Left ventricle myocardium inferior (tissue), 1 donor: ENCODE data around the gene SLC6A5. TPM values are rescaled to one million over a fixed set of nuclear protein-coding genes. Genes with fewer than 3 reads are reported as not detected.

Source experiments
- DNase-seq: peaks from one replicate; pipeline ENCODE4 v3.0.0-alpha.2; 2020
- H3K27ac ChIP-seq: fragments of 200-600 bp; replicated peaks from 2 replicates; pipeline ENCODE4 v1.8.0; 2021
- H3K27me3 ChIP-seq: fragments of 200-600 bp; 2 replicates; pipeline ENCODE4 v1.8.0; 2021; ENCODE audit warnings: low read depth
- H3K36me3 ChIP-seq: fragments of 200-600 bp; 2 replicates; pipeline ENCODE4 v1.8.0; 2021
- H3K4me1 ChIP-seq: fragments of 200-600 bp; 2 replicates; pipeline ENCODE4 v1.8.0; 2021
- H3K4me3 ChIP-seq: fragments of 200-600 bp; 2 replicates; pipeline ENCODE4 v1.8.0; 2021; ENCODE audit warnings: mild to moderate bottlenecking, moderate library complexity
- H3K9me3 ChIP-seq: fragments of 200-600 bp; replicated peaks from 2 replicates; pipeline ENCODE4 v1.8.0; 2021
- intact Hi-C: fragments of 100-400 bp; cut with micrococcal nuclease; formaldehyde crosslinking; loops from one replicate; pipeline ENCODE4 v1.11.0; 2022
- total RNA-seq: library from RNA; stranded (reverse); fragmentation: NEBNext Ultra II Directional; extraction: Animal tissue kit (Norgen Biotek cat#: 25700); gene quantifications from one replicate; pipeline ENCODE4 v1.2.1, GENCODE V29; 2021
- TF ChIP-seq, protein P1 (sequence below): fragments of 200-600 bp; IDR thresholded peaks from 2 replicates; pipeline ENCODE4 v1.8.0; 2021; ENCODE audit warnings: antibody characterized with exemption, mild to moderate bottlenecking, borderline replicate concordance
- donor health status: DM: no; HTN: yes; CAD: no; lungs with severe emphysema.

The SLC6A5 gene
- total RNA-seq, 1 donor from 2014 or later = not detected

DNA sequence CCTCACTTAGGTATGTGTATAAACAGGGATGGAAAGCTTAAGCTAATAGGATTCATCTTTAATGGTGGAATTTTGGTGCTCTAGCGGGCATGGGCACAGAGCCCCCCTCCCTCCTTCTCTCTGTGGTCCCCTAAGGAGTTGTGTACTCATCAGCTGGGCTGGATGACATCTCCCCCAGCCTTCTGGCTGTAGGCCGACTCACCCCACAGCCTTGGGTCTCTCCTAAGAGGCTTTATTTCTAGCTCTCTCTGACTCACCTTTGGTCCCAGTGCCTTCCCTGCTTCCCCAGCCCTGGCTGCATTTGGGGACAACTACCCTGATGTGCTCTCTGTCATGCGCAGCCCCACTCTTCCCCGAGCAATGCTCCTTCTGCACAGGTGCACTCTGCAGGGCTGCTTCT is 26.9 kb downstream of the SLC6A5 start:
- TF ChIP-seq, protein P1, sequence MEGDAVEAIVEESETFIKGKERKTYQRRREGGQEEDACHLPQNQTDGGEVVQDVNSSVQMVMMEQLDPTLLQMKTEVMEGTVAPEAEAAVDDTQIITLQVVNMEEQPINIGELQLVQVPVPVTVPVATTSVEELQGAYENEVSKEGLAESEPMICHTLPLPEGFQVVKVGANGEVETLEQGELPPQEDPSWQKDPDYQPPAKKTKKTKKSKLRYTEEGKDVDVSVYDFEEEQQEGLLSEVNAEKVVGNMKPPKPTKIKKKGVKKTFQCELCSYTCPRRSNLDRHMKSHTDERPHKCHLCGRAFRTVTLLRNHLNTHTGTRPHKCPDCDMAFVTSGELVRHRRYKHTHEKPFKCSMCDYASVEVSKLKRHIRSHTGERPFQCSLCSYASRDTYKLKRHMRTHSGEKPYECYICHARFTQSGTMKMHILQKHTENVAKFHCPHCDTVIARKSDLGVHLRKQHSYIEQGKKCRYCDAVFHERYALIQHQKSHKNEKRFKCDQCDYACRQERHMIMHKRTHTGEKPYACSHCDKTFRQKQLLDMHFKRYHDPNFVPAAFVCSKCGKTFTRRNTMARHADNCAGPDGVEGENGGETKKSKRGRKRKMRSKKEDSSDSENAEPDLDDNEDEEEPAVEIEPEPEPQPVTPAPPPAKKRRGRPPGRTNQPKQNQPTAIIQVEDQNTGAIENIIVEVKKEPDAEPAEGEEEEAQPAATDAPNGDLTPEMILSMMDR = no peak

DNA sequence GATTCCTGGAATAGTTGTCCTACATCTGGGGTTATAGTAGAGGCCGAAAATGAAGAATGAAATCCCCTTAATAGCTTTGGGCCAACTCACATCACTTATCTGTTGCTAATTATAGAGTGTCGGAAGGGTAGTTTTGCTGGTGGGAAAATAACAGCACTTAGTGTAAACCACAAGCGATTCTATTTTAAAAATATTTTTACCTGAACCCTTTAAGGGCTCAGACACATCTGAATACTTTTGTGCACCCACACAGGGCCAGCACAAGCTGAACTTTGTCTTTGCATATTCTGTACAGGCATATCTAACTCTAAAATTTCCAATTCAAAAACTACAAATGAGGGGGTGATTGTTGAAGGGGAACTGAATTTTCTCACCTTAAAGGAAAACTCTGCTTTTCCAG is 27.6 kb downstream of the SLC6A5 start:
- no peak for DNase-seq
- no peak overlapping the region for H3K27ac ChIP-seq
- intact Hi-C loops = no loop called here
- H3K9me3 ChIP-seq = peaks cover 4% of the 10 kb centered on the region
- H3K36me3 ChIP-seq = no peaks in the 10 kb centered on the region
- TF ChIP-seq, protein P1 = no peak
- peaks cover 10% of the 10 kb centered on the region for H3K4me1 ChIP-seq
- H3K4me3 ChIP-seq = no peak overlapping the region
- H3K27me3 ChIP-seq = no peaks in the 10 kb centered on the region

More for the DNA sequence above, 26.9 kb downstream of the SLC6A5 start:
- no peaks in the 10 kb centered on the region for H3K36me3 ChIP-seq
- DNase-seq = no peak
- H3K27me3 ChIP-seq = no peaks in the 10 kb centered on the region
- H3K4me1 ChIP-seq = peaks cover 10% of the 10 kb centered on the region
- intact Hi-C loops = no loop called here
- no peak overlapping the region for H3K4me3 ChIP-seq
- no peak overlapping the region for H3K27ac ChIP-seq
- peaks cover 4% of the 10 kb centered on the region for H3K9me3 ChIP-seq

DNA sequence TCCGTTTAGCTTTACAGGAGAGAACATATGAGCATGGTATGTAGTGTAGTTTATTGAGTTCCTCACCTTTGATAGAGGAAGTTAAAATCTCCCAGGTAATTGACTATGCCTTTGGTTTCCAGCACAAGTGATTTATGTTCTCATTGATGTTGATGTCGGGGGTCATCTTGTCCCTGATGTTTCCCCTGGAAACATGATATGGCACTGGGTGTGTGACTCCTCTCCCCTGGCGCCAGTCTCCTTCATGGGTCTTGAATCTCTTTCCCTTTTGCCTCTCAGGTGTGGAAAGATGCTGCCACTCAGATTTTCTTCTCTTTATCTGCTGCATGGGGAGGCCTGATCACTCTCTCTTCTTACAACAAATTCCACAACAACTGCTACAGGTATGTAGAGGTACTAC is 28.3 kb downstream of the SLC6A5 start:
- TF ChIP-seq, protein P1 = no peak
- H3K9me3 ChIP-seq = peaks cover 4% of the 10 kb centered on the region
- no peak for DNase-seq
- no peak overlapping the region for H3K4me3 ChIP-seq
- no peaks in the 10 kb centered on the region for H3K36me3 ChIP-seq
- intact Hi-C loops = no loop called here
- H3K27ac ChIP-seq = no peak overlapping the region
- H3K27me3 ChIP-seq = no peaks in the 10 kb centered on the region
- peaks cover 10% of the 10 kb centered on the region for H3K4me1 ChIP-seq

DNA sequence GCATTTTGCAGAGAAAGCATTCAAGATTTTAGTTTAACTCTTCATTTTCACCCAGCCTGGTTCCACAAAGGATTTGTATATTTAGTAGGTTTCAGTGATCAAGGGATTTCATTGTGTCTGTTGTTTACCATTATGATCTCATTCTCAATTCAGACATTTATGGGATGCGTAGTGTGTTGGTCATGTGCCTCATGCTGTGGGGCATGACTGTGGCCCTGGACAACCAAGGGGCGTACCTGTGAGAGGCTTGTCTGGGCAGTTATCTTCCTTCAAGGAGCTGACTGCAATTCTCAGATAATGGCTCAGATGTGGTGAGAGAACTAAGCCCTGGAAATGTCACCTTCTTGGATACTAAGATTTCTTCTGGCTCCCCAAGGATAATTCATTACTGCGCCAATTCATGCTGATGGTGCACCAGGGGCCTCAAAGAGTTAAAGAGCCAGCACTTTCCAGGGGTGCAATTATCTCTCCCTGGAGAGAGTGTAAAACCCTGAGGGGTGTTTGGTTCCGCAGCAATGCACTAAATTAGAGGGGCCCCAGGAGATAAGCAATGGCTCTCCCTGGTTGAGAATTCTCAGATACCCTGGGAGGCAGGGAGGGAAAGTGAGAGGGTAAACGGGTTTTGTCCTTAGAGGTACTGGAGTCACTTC is 32.2 kb downstream of the SLC6A5 start:
- H3K27me3 ChIP-seq = peaks cover 20% of the 10 kb centered on the region
- H3K9me3 ChIP-seq = peaks cover 4% of the 10 kb centered on the region
- TF ChIP-seq, protein P1 = no peak
- H3K36me3 ChIP-seq = no peaks in the 10 kb centered on the region
- H3K27ac ChIP-seq = no peak overlapping the region
- intact Hi-C loops = no loop called here
- H3K4me3 ChIP-seq = no peak overlapping the region
- no peak for DNase-seq
- H3K4me1 ChIP-seq = peaks cover 7% of the 10 kb centered on the region

DNA sequence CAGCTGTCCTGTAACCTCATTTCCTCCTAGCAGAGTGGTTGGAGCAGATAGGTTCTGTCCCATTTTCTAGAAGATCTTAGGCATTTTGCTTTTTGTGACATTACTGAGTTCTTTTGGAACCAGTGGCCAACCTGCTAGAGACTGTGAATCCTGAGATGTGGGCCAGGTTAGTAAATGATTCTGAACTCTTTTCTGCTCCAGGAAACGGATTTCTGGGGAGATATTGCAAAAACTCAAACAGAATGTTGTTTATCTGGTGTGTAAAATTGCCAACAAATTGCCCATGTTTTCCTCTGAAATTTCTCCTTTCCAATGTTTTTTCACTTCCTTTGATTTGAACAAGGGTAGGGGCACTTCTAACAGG is 32.7 kb downstream of the SLC6A5 start:
- TF ChIP-seq, protein P1 = no peak
- Histone ChIP-seq H3K36me3 (no peaks in the 10 kb centered on the region), H3K4me3 (no peak overlapping the region), H3K27ac (no peak overlapping the region), H3K27me3 (peaks cover 20% of the 10 kb centered on the region), H3K9me3 (peaks cover 4% of the 10 kb centered on the region), H3K4me1 (peaks cover 2% of the 10 kb centered on the region)
- intact Hi-C loops = no loop called here
- no peak for DNase-seq
